Neuron (in vitro differentiated cells): ENCODE measurements around the gene OSGIN1.

Experiments
- H2AFZ ChIP-seq: one replicate; pipeline ENCODE4 v1.6.1; 2013; ENCODE audit warnings: low read depth, mild to moderate bottlenecking, inconsistent platforms, low read length, moderate library complexity
- H3K27me3 ChIP-seq: one replicate; pipeline ENCODE4 v1.6.1; 2013; ENCODE audit warnings: low read length; ENCODE audit not compliant: insufficient read depth
- H3K36me3 ChIP-seq: one replicate; pipeline ENCODE4 v1.6.1; 2013; ENCODE audit warnings: low read length; ENCODE audit not compliant: insufficient read depth
- H3K4me1 ChIP-seq: one replicate; pipeline ENCODE4 v1.6.1; 2013; ENCODE audit warnings: low read length; ENCODE audit not compliant: insufficient read depth
- H3K4me3 ChIP-seq: 2 replicates; pipeline ENCODE4 v1.5.1; 2013; ENCODE audit warnings: mild to moderate bottlenecking, low read length, moderate library complexity
- H3K9me3 ChIP-seq: one replicate; pipeline ENCODE4 v1.6.1; 2013; ENCODE audit warnings: low read length

OSGIN1 gene, protein sequence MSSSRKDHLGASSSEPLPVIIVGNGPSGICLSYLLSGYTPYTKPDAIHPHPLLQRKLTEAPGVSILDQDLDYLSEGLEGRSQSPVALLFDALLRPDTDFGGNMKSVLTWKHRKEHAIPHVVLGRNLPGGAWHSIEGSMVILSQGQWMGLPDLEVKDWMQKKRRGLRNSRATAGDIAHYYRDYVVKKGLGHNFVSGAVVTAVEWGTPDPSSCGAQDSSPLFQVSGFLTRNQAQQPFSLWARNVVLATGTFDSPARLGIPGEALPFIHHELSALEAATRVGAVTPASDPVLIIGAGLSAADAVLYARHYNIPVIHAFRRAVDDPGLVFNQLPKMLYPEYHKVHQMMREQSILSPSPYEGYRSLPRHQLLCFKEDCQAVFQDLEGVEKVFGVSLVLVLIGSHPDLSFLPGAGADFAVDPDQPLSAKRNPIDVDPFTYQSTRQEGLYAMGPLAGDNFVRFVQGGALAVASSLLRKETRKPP

DNA sequence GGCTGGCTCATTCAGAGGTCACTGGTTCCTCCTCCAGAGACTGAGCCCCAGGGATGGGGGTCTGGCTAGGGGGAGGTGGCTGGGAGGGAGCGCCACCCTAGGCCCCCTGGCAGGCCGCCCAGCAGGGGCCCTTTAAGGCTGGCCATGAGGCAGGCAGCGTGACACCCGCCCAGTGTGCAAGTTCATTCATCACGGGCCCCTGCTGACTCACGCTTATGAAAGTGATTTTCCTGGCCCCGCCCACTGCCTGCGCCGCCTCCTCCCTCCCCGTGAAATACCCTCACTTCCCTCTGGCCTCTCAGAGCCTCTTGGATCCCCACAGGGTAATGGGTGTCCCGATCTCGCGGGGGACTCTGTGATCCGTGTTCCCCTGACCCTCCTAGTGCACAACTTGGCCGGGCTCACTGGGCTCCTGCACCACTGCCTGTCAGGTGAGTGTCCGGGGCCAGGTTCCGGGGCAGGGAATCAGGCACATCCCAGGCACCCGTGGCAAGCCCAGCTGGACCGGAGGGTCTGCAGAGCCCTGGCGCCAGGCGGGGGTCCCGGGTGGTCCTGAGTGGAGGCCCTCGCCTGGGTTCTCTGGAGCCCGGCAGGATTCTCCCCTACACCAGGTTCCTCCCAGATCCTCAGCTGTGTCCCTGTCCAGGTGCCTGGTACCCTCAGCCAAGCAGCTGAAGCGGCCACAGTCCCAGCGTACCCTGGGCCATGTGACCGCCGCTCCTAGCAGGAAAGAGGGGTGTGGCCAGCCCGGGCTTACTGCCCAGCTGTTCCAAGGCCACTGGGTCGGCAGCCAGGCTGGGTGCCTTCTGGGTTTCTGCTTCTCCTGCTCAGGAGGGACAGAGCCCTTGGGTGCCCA, at the start of gene OSGIN1:
Gene OSGIN1 (plus strand): TSS at position 301 of the 856 bp plus-strand sequence. CDS start 4,432 bp downstream, outside the sequence.
- Histone ChIP-seq H3K27me3 (no peaks in the 10 kb centered on the region), H3K4me1 (peaks cover 22% of the 10 kb centered on the region), H3K9me3 (no peaks in the 10 kb centered on the region), H2AFZ (no peak within 1 kb of the TSS), H3K4me3 (no peak within 1 kb of the TSS), H3K36me3 (no peaks in the 10 kb centered on the region)

DNA sequence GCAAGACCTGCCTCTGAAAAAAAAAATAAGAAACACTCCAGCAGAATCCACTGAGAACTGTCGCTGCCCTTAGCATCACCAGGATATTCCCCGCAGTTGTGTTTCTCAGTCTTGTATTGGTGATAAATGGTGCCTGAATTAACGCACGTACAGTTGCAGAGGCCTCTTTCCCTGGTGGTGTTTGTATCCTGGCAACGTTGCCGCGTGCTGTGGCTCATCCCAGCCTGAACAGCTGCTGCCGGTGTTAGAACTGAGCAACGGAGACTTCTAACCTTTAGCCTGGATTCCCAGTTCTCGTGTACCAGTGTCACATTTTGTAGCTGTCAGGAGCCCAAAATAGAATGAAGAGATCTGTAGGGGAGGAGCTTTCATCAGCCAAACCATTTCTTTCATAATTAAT, 49.3 kb upstream of the OSGIN1 start:
- no peak overlapping the region for H2AFZ ChIP-seq
- no peaks in the 10 kb centered on the region for H3K9me3 ChIP-seq
- H3K4me3 ChIP-seq: no peak overlapping the region
- H3K27me3 ChIP-seq: no peaks in the 10 kb centered on the region
- no peaks in the 10 kb centered on the region for H3K36me3 ChIP-seq
- H3K4me1 ChIP-seq: peaks cover 58% of the 10 kb centered on the region

DNA sequence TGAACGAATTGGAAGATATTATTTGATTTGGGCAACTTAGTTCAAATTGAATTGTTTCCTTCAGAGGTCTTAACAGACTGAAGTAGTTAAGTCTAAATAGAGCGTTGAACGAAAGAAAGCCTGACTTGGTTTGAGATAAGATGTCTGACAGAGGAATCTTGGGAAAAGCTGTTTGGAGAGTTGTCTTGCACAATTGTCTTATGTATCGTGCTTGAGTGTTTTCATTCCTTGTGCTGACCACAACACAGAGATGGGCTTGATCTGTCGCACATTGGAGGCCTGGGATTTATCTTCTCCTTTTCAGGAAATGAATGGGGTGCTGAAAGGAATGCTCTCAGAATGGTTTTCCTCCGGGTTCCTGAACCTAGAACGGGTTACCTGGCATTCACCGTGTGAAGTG, 46.4 kb upstream of the OSGIN1 start:
- H3K4me1 ChIP-seq: peaks cover 44% of the 10 kb centered on the region
- no peaks in the 10 kb centered on the region for H3K27me3 ChIP-seq
- H3K9me3 ChIP-seq: no peaks in the 10 kb centered on the region
- H3K4me3 ChIP-seq: no peak overlapping the region
- H3K36me3 ChIP-seq: peaks cover 4% of the 10 kb centered on the region
- H2AFZ ChIP-seq: no peak overlapping the region

DNA sequence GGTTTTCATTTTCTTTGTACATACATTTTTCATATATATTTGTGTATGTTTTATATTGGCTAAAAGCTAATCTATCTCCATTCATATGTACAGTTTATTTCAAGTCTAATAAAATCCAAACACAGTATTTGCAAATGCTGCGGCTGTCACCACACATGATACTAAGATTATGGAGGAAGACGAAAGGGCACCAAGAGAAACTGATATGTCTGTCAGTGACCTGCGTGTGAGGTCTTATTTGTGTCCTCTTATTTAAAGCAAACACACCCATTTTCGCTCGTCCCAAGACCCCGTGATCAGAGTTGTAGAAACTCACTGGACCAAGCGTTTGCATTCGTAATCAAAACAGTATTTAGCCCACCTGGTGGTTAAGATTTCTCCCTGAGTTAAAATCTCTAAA, 45.9 kb upstream of the OSGIN1 start:
- peaks cover 43% of the 10 kb centered on the region for H3K4me1 ChIP-seq
- H3K27me3 ChIP-seq: no peaks in the 10 kb centered on the region
- no peaks in the 10 kb centered on the region for H3K9me3 ChIP-seq
- H2AFZ ChIP-seq: no peak overlapping the region
- no peak overlapping the region for H3K4me3 ChIP-seq
- peaks cover 7% of the 10 kb centered on the region for H3K36me3 ChIP-seq

DNA sequence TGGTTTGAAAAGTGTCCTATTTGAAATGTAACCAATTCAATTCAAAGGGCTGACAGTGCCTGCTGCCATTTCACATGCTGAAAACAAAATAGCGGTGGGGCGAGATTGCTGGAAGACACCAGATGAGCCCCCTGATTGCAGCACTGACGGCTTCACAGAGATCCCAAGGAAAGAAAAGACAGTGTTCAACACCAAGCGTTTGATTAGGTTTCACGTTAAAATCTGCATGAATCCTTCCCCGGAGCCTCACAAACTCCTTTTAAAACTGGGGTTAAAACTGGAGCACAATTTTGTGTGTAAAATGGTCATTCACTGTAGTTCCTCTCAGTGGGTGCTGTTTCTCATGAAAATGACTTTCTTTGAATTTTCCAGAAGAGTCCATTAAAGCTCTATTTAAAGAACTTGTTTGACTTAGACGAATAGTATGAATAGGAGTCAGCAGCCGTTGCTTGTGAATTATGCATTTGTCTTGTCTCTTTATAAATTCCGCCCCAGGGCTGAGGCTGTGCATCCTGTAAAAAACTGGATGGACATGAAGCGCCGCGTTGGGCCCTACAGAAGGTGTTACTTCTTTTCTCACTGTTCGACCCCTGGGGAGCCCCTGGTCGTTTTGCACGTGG, 45.3 kb upstream of the OSGIN1 start:
- H3K4me3 ChIP-seq: no peak overlapping the region
- H3K4me1 ChIP-seq: peaks cover 43% of the 10 kb centered on the region
- H3K27me3 ChIP-seq: no peaks in the 10 kb centered on the region
- no peak overlapping the region for H2AFZ ChIP-seq
- peaks cover 13% of the 10 kb centered on the region for H3K36me3 ChIP-seq
- no peaks in the 10 kb centered on the region for H3K9me3 ChIP-seq

DNA sequence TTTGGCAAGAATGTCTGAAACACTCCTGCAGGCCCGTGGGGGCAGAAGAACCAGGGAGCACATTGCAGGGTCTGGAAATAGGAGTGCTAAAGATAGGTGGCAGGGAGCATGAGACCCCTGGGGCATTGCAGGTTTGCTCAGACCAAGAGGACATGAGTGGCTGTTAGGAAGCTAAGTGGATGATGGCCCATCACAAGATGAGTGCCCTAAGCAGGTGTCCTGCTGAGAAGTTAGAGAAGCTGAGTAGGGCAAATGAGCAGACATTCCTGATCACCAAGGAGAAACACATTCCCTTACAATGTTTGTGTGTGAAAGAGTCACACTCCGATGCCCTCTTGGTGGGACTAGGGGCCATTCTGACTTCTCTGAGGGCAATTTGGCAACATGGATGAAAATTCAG, 44.2 kb upstream of the OSGIN1 start:
- peaks cover 19% of the 10 kb centered on the region for H3K36me3 ChIP-seq
- peaks cover 34% of the 10 kb centered on the region for H3K4me1 ChIP-seq
- no peak overlapping the region for H2AFZ ChIP-seq
- no peaks in the 10 kb centered on the region for H3K27me3 ChIP-seq
- H3K9me3 ChIP-seq: no peaks in the 10 kb centered on the region
- H3K4me3 ChIP-seq: no peak overlapping the region

DNA sequence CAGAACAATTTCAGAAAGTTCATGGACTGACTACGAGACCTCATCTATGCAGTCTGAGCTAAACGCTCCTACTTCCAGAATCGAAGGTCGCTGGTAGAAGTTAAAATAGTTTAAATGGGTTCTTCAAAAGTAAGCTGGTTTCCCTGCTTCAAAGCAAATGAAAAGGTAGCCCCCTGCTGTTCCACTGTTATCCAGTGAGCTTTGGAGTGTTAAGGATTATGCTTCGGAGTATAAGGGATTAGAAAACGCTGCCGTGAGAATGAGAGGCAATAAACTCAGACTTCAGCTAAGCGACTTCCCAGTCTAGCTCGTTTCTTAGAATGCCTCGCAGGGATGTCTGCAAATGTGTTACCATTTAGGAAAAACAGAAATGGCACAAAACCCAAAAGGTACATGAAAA, 41.8 kb upstream of the OSGIN1 start:
- H2AFZ ChIP-seq: no peak overlapping the region
- H3K9me3 ChIP-seq: no peaks in the 10 kb centered on the region
- peaks cover 27% of the 10 kb centered on the region for H3K4me1 ChIP-seq
- H3K36me3 ChIP-seq: peaks cover 41% of the 10 kb centered on the region
- no peaks in the 10 kb centered on the region for H3K27me3 ChIP-seq
- no peak overlapping the region for H3K4me3 ChIP-seq

DNA sequence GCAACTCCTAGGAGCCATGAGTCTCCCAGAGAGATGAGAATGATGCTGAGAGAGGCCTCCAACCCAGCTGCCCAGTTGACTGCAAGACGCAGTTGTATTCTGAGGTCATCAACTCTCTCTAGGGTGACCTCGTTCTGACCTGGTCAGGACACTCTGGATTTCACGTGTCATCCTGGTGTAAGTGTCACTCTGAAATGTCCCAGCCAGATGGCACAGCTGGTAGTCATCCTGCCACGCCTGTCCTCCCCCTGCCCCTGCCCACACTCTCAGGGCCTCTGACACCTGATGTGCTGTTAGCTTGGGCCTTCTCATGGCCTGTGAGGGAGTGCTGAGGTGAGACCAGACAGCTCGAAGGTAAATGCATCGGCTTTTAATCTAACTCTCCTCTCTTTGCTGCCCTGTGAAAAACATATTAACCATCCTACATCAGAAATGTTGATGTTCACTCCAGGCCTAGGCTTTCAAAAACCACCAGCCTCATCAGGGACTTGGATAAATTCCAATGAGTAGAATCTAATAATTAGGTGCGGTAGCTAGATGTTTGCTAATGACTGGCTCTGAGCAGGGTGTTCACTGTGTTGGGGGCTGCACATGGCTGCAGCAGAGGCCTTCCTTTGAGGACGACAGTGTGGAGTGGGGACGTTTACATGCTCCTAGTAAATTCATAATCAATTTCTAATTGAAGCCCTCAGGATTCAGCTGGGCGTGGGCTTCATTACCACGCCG, 40.4 kb upstream of the OSGIN1 start:
- H3K9me3 ChIP-seq: no peaks in the 10 kb centered on the region
- H2AFZ ChIP-seq: no peak overlapping the region
- H3K27me3 ChIP-seq: no peaks in the 10 kb centered on the region
- no peak overlapping the region for H3K4me3 ChIP-seq
- H3K4me1 ChIP-seq: peaks cover 13% of the 10 kb centered on the region
- peaks cover 45% of the 10 kb centered on the region for H3K36me3 ChIP-seq

DNA sequence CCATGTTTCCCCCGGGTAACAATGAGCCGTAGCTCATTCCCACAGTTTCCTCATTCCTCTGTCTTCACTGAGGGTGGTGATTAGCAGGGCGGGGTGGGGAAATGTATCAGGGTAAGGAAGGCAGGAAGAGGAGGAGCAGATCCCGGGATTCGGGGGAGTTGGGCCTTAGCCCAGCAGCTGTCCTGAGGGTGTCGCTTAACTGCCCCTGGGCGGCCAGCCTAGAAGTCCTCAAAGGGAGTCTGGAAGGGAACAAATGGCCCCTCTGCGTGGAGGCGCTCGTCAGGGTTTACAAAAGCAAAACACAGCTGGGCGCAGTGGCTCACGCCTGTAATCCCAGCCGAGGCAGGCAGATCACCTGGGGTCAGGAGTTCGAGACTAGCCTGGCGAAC, 39.8 kb upstream of the OSGIN1 start:
- no peaks in the 10 kb centered on the region for H3K27me3 ChIP-seq
- peaks cover 51% of the 10 kb centered on the region for H3K36me3 ChIP-seq
- H3K4me1 ChIP-seq: peaks cover 7% of the 10 kb centered on the region
- no peak overlapping the region for H3K4me3 ChIP-seq
- H2AFZ ChIP-seq: no peak overlapping the region
- H3K9me3 ChIP-seq: no peaks in the 10 kb centered on the region

DNA sequence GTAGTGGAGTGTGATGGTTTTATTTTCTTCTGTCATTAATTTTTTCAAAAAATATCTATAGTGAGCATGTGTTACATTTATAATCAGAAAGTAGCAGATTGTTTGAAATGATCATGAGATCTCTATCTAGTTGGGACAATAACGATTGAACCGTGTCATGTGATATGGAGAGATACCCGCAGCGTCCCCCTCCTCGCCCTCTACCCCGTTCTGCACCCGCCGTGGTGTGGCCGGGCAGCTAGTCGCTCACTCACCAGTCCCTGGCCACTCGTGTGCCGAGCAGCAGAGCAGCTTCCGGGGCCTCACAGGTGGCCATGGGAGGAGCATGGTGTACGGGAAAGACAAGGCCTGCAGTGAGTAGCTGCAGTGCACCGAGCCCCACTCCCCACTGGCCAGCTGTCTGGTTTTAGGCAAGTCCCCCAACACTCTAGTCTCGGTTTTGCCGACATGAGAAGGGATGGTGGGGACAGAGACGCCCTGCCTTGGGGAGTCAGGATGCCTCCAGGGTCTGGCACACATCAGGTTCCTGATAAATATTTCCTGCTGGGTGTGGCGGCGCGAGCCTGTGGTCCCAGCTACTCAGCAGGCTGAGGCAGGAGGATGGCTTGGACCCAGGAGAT, 38.8 kb upstream of the OSGIN1 start:
- Histone ChIP-seq H3K27me3 (no peaks in the 10 kb centered on the region), H3K4me1 (no peaks in the 10 kb centered on the region), H2AFZ (no peak overlapping the region), H3K36me3 (peaks cover 61% of the 10 kb centered on the region), H3K4me3 (no peak overlapping the region), H3K9me3 (peaks cover 6% of the 10 kb centered on the region)

DNA sequence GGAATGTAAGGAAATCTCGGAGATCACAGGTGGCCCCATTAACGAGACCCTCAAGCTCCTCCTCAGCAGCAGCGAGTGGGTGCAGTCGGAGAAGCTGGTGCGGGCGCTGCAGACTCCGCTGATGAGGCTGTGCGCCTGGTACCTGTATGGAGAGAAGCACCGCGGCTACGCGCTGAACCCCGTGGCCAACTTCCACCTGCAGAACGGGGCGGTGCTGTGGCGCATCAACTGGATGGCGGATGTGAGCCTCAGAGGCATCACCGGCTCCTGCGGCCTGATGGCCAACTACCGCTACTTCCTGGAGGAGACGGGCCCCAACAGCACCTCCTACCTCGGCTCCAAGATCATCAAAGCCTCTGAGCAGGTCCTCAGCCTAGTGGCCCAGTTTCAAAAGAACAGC, 38.0 kb upstream of the OSGIN1 start:
- Histone ChIP-seq H3K4me1 (no peaks in the 10 kb centered on the region), H3K36me3 (peaks cover 69% of the 10 kb centered on the region), H2AFZ (no peak overlapping the region), H3K27me3 (no peaks in the 10 kb centered on the region), H3K4me3 (no peak overlapping the region), H3K9me3 (peaks cover 9% of the 10 kb centered on the region)

DNA sequence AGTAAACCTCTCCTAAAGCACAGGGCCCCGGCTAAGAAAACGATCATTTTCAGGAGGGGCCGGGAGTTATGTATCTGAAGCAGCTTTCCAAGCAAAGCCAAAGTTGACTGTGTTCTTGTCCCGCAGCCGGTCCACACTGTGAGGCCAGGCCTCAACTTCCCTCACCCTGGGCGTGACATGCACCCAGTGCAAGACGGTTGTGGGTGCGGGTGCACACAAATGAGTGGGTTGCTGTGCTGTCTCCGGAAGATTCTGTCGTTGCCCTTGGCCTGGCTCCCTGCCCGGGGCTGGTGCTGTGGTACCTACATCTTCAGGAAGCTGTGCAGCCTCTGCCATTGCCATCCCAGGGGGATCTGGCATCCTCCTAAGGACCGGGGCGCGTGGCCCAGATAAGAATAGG, 37.5 kb upstream of the OSGIN1 start:
- Histone ChIP-seq H3K27me3 (no peaks in the 10 kb centered on the region), H3K36me3 (peaks cover 74% of the 10 kb centered on the region), H3K4me1 (no peaks in the 10 kb centered on the region), H2AFZ (no peak overlapping the region), H3K4me3 (no peak overlapping the region), H3K9me3 (peaks cover 9% of the 10 kb centered on the region)
